T-cell (primary cell): ENCODE data around the gene RBM18. TPM values are rescaled to one million over a fixed set of nuclear protein-coding genes. Genes with fewer than 3 reads are reported as not detected.

Experiments
- ATAC-seq, 4 experiments: fragments of 200-7000 bp in 3 of 4; fragments of 150-1000 bp in 1 of 4; cut with Tn5 transposase; replicated peaks in 1 of 4; 1 replicate in 3 of 4; 2 replicates in 1 of 4; pipeline ENCODE4 v1.10.0; 2021; ENCODE audit warnings: moderate library complexity in 3 of 4, mild to moderate bottlenecking in 2 of 4, moderate number of reproducible peaks in 1 of 4
- CTCF ChIA-PET, 2 donors: fragments of 300-600 bp; sonication (Branson Sonifier 250); formaldehyde crosslinking; loops; one replicate each; lab custom pipeline; 2022; ENCODE audit warnings: antibody characterized with exemption in 2 of 2; lab: Charles Lee
- POLR2A ChIA-PET, 2 donors: fragments of 300-600 bp; sonication (Branson Sonifier 250); formaldehyde crosslinking; loops; one replicate each; lab custom pipeline; 2022; ENCODE audit warnings: antibody characterized with exemption in 2 of 2; lab: Charles Lee
- DNase-seq, 35 experiments: peaks; one replicate each; pipeline versions ENCODE4 v3.0.0 to v3.0.0-alpha.2; 2013 to 2023
- H3K27ac ChIP-seq: one replicate; pipeline ENCODE4 v1.5.1; 2013; ENCODE audit warnings: low read length
- H3K27me3 ChIP-seq, 2 experiments: replicated peaks in 1 of 2; 1 replicate in 1 of 2; 2 replicates in 1 of 2; pipeline versions ENCODE4 v1.6.1 to v1.7.0; 2013; ENCODE audit warnings: low read length in 1 of 2, mixed read lengths in 1 of 2; ENCODE audit not compliant: control insufficient read depth in 2 of 2, insufficient read depth in 2 of 2; ENCODE audit errors: extremely low read depth in 1 of 2
- H3K36me3 ChIP-seq, 2 donors: 1 replicate in 1 of 2; 2 replicates in 1 of 2; pipeline versions ENCODE4 v1.6.1 to v1.7.0; 2013; ENCODE audit warnings: low read length in 1 of 2; ENCODE audit not compliant: control insufficient read depth in 2 of 2, insufficient read depth in 1 of 2; ENCODE audit errors: extremely low read depth in 1 of 2
- H3K4me1 ChIP-seq, 2 experiments: 1 replicate in 1 of 2; 2 replicates in 1 of 2; pipeline versions ENCODE4 v1.6.1 to v1.7.0; 2013; ENCODE audit warnings: low read length in 2 of 2, mixed read lengths in 1 of 2; ENCODE audit not compliant: insufficient read depth in 2 of 2, control insufficient read depth in 1 of 2; ENCODE audit errors: extremely low read depth in 1 of 2
- H3K4me3 ChIP-seq, 2 donors: 1 replicate in 1 of 2; 2 replicates in 1 of 2; pipeline versions ENCODE4 v1.5.1 to v1.7.0; 2013; ENCODE audit warnings: mild to moderate bottlenecking in 2 of 2, low read length in 1 of 2, moderate library complexity in 1 of 2; ENCODE audit not compliant: control insufficient read depth in 1 of 2; ENCODE audit errors: extremely low read depth in 1 of 2
- H3K9me3 ChIP-seq: 2 replicates; pipeline ENCODE4 v1.7.0; 2013
- H3K27ac Mint-ChIP-seq, 2 donors: one replicate each; pipeline ENCODE4 v1.8.0; 2020 to 2021; ENCODE audit warnings: mild to moderate bottlenecking in 2 of 2, mixed read lengths in 2 of 2
- H3K27me3 Mint-ChIP-seq, 2 donors: one replicate each; pipeline ENCODE4 v1.8.0; 2021 to 2022; ENCODE audit warnings: mixed read lengths in 2 of 2
- H3K36me3 Mint-ChIP-seq: one replicate; pipeline ENCODE4 v1.8.0; 2021; ENCODE audit warnings: mixed read lengths
- H3K4me1 Mint-ChIP-seq, 3 donors: one replicate each; pipeline ENCODE4 v1.8.0; 2020 to 2022; ENCODE audit warnings: mixed read lengths in 3 of 3, mild to moderate bottlenecking in 1 of 3
- H3K4me3 Mint-ChIP-seq, 3 donors: one replicate each; pipeline ENCODE4 v1.8.0; 2020 to 2022; ENCODE audit warnings: mild to moderate bottlenecking in 3 of 3, mixed read lengths in 3 of 3, moderate library complexity in 3 of 3
- H3K9me3 Mint-ChIP-seq, 3 donors: one replicate each; pipeline ENCODE4 v1.8.0; 2020 to 2022; ENCODE audit warnings: mixed read lengths in 3 of 3
- WGBS: methylation state at CpG from one replicate; pipeline ENCODE4 v1.1.5; 2013; ENCODE audit warnings: missing lambda C conversion rate; ENCODE audit not compliant: insufficient coverage; 5-methylcytosine and 5-hydroxymethylcytosine counted together
- total RNA-seq, 35 experiments: library from RNA in 6 of 35; stranded (reverse) in 6 of 35; fragments of 120-200 nt in 1 of 35; gene quantifications; one replicate each; pipeline versions ENCODE4 v1.2.1 to v1.2.4 and lab custom pipeline; 2013 to 2026

RBM18 gene
- total RNA-seq, 5 donors from 2014 or later (not counting 1 experiment from before 2014, with no cell fraction given) = 15.8 to 19.9 (median 17.5) TPM

- H3K36me3 Mint-ChIP-seq = peaks cover 18% of the 10 kb centered on the region
- CTCF ChIA-PET = interaction anchor here in 1 of 2 donors (1.9 kb wide), 1 partner anchor 165 kb away, joined by 7 read pairs; no protein-coding TSS in a partner anchor
- H3K27me3 Mint-ChIP-seq = no peaks in the 10 kb centered on the region
- H3K4me1 Mint-ChIP-seq = peaks cover 67 to 70% (median 69%) of the 10 kb centered on the region in 3 donors
- ATAC-seq (peak in 1 of 4 experiments; percentile 1), DNase-seq (peak in 1 of 35 experiments; percentile 41)
- 0% methylated on average over 3 of the region's 13 CpGs for WGBS
- Histone ChIP-seq H3K4me3 (peak overlapping the region; percentile 98), H3K9me3 (no peaks in the 10 kb centered on the region), H3K36me3 (peaks cover 2 to 24% of the 10 kb centered on the region in 2 donors), H3K4me1 (peaks cover 17 to 19% of the 10 kb centered on the region in 2 experiments), H3K27ac (peak overlapping the region; percentile 95), H3K27me3 (no peaks in the 10 kb centered on the region)
- H3K9me3 Mint-ChIP-seq = no peaks in the 10 kb centered on the region
- H3K4me3 Mint-ChIP-seq = peak overlapping the region; percentile 95 to 99 (median 98)
- H3K27ac Mint-ChIP-seq = peak overlapping the region; percentile 97 to 98
- POLR2A ChIA-PET = interaction anchor here (0.7 to 0.8 kb wide), 2 partner anchors 9 to 1070 kb away, joined by 3 read pairs; no protein-coding TSS in a partner anchor
Observed at GRCh38 chr9:122263699-122264349, 816 bp downstream of the RBM18 start.

- H3K4me1 ChIP-seq = peaks cover 17 to 19% of the 10 kb centered on the region in 2 experiments
Observed at GRCh38 chr9:122262073-122262472, 2.6 kb downstream of the RBM18 start.

GRCh38 chr9:122261469-122261881 is 3.2 kb downstream of the RBM18 start:
- CTCF ChIA-PET = no interaction called here
- H3K4me1 ChIP-seq = peaks cover 17 to 19% of the 10 kb centered on the region in 2 experiments
- no peak for ATAC-seq
- no peak overlapping the region for H3K27ac Mint-ChIP-seq
- no peaks in the 10 kb centered on the region for H3K27me3 ChIP-seq
- no peak for DNase-seq
- POLR2A ChIA-PET = no interaction called here
- H3K36me3 Mint-ChIP-seq = peaks cover 25% of the 10 kb centered on the region
- H3K9me3 Mint-ChIP-seq = no peaks in the 10 kb centered on the region
- no peak overlapping the region for H3K27ac ChIP-seq
- H3K4me1 Mint-ChIP-seq = peaks cover 63 to 64% (median 63%) of the 10 kb centered on the region in 3 donors
- no CpG with 5 or more reads among the region's 1 CpG for WGBS
- no peaks in the 10 kb centered on the region for H3K9me3 ChIP-seq
- H3K4me3 ChIP-seq = no peak overlapping the region
- H3K27me3 Mint-ChIP-seq = no peaks in the 10 kb centered on the region
- H3K4me3 Mint-ChIP-seq = no peak overlapping the region
- peaks cover 6 to 35% of the 10 kb centered on the region in 2 donors for H3K36me3 ChIP-seq

More at GRCh38 chr9:122262073-122262472, 2.6 kb downstream of the RBM18 start:
- no peaks in the 10 kb centered on the region for H3K9me3 ChIP-seq
- POLR2A ChIA-PET = no interaction called here
- CTCF ChIA-PET = interaction anchor here in 1 of 2 donors (0.5 to 1.3 kb wide), 2 partner anchors 11 to 729 kb away, joined by 3 read pairs; no protein-coding TSS in a partner anchor
- DNase-seq (no peak), ATAC-seq (no peak)
- peaks cover 63 to 65% (median 64%) of the 10 kb centered on the region in 3 donors for H3K4me1 Mint-ChIP-seq
- H3K36me3 ChIP-seq = peaks cover 6 to 31% of the 10 kb centered on the region in 2 donors
- no peaks in the 10 kb centered on the region for H3K27me3 Mint-ChIP-seq
- no CpG with 5 or more reads among the region's 1 CpG for WGBS
- H3K4me3 Mint-ChIP-seq = peak overlapping the region; percentile 29 to 95 (median 39)
- no peaks in the 10 kb centered on the region for H3K9me3 Mint-ChIP-seq
- H3K27me3 ChIP-seq = no peaks in the 10 kb centered on the region
- no peak overlapping the region for H3K4me3 ChIP-seq
- H3K27ac ChIP-seq = no peak overlapping the region
- H3K27ac Mint-ChIP-seq = peak overlapping the region in 1 of 2 donors; percentile 23
- peaks cover 25% of the 10 kb centered on the region for H3K36me3 Mint-ChIP-seq

GRCh38 chr9:122258886-122259415 is 5.7 kb downstream of the RBM18 start:
- Mint-ChIP-seq H3K36me3 (peaks cover 33% of the 10 kb centered on the region), H3K4me1 (peaks cover 40 to 59% (median 54%) of the 10 kb centered on the region in 3 donors), H3K27me3 (no peaks in the 10 kb centered on the region), H3K4me3 (no peak overlapping the region), H3K9me3 (no peaks in the 10 kb centered on the region), H3K27ac (no peak overlapping the region)
- Histone ChIP-seq H3K27me3 (no peaks in the 10 kb centered on the region), H3K9me3 (no peaks in the 10 kb centered on the region), H3K4me1 (peaks cover 11 to 12% of the 10 kb centered on the region in 2 experiments), H3K27ac (no peak overlapping the region), H3K36me3 (peaks cover 6 to 50% of the 10 kb centered on the region in 2 donors), H3K4me3 (no peak overlapping the region)
- no CpG with 5 or more reads among the region's 2 CpGs for WGBS
- CTCF ChIA-PET = interaction anchor here in 1 of 2 donors (1.0 kb wide), 1 partner anchor 135 kb away, joined by 3 read pairs; no protein-coding TSS in a partner anchor
- POLR2A ChIA-PET = no interaction called here
- no peak for ATAC-seq
- no peak for DNase-seq

- Mint-ChIP-seq H3K9me3 (no peaks in the 10 kb centered on the region), H3K4me3 (no peak overlapping the region), H3K36me3 (peaks cover 46% of the 10 kb centered on the region), H3K27ac (no peak overlapping the region), H3K4me1 (peaks cover 12 to 37% (median 32%) of the 10 kb centered on the region in 3 donors), H3K27me3 (no peaks in the 10 kb centered on the region)
- H3K27ac ChIP-seq = no peak overlapping the region
- no peaks in the 10 kb centered on the region for H3K9me3 ChIP-seq
- no peak overlapping the region for H3K4me3 ChIP-seq
- H3K4me1 ChIP-seq = no peaks in the 10 kb centered on the region
- ATAC-seq = no peak
- ChIA-PET CTCF (interaction anchor here in 1 of 2 donors (0.5 kb wide), 1 partner anchor 9 kb away, joined by 4 read pairs; no protein-coding TSS in a partner anchor), POLR2A (no interaction called here)
- 100% methylated on average over 2 of the region's 5 CpGs for WGBS
- H3K36me3 ChIP-seq = peaks cover 6 to 66% of the 10 kb centered on the region in 2 donors
- no peak for DNase-seq
- H3K27me3 ChIP-seq = no peaks in the 10 kb centered on the region
Observed at GRCh38 chr9:122256206-122256605, 8.4 kb downstream of the RBM18 start.

- Mint-ChIP-seq H3K36me3 (peaks cover 48% of the 10 kb centered on the region), H3K9me3 (no peaks in the 10 kb centered on the region), H3K27ac (no peak overlapping the region), H3K4me1 (peaks cover 6 to 32% (median 28%) of the 10 kb centered on the region in 3 donors), H3K4me3 (no peak overlapping the region), H3K27me3 (no peaks in the 10 kb centered on the region)
- ATAC-seq (no peak), DNase-seq (no peak)
- H3K9me3 ChIP-seq = no peaks in the 10 kb centered on the region
- peaks cover 6 to 63% of the 10 kb centered on the region in 2 donors for H3K36me3 ChIP-seq
- WGBS = no CpG with 5 or more reads among the region's 3 CpGs
- H3K4me1 ChIP-seq = no peaks in the 10 kb centered on the region
- H3K27ac ChIP-seq = no peak overlapping the region
- ChIA-PET CTCF (no interaction called here), POLR2A (interaction anchor here (0.6 to 1.1 kb wide), 2 partner anchors 9 to 10 kb away, joined by 3 read pairs; no protein-coding TSS in a partner anchor)
- H3K27me3 ChIP-seq = no peaks in the 10 kb centered on the region
- H3K4me3 ChIP-seq = no peak overlapping the region
Observed at GRCh38 chr9:122254761-122255160, 9.9 kb downstream of the RBM18 start.
